ENCODE data around the gene PRCC. TPM values are rescaled to one million over a fixed set of nuclear protein-coding genes. Genes with fewer than 3 reads are reported as not detected.

PRCC gene
- total and polyA plus RNA-seq, 2 of the 8 experiments (the other 6 are each of a cell fraction or from before 2014, with no cell fraction given) = 95.2 to 115 TPM

DNA sequence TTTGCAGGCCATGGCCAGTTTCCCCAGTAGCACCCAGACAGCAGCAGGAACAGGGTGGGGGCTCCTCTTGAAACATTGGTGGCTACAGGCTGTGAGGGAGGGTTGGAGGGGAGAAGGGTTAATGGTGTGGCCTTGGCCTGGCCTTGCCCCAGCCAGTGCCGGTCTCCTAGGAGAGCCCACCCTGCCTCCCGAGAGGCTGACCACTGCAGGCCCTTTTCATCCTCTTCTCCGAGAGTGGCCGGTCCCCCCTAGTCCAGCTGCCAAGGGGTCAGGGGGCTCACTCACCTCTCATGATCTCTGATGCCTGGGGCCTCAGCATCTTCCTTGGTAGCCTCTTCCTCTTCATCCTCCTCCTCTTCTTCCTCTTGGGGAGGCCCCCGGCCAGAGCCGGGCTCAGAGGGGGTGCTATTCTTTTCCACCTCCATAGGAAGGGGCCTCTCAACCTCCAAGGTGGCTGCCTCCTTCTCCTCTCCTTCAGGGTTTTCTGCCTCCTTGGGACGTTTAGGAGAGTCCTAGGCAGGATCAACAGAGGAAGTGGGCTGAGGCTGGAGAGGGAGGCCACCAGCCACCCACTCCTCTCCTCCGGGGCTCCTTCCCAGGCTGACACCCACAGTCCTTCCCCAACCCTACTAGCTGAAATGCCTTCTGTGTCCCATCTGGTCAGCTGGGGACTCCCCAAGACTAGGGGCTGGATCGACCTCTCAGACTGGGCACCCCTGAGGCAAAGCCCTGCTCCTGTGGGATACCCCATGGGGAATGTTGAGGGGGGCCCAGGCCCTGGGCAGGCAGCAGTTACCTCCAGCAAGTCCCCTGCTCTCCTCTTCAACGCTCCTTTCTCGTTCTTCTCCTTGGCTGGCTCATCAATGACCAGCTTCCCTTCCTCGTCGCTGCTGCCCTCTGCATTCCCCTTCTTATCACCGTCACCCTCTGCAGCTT is 23.7 kb upstream of the PRCC start:
- H2BK20ac ChIP-seq (ENCODE audit: low read length) = no peak overlapping the region
- H2AK5ac ChIP-seq (ENCODE audit: low read depth, low read length) = no peak overlapping the region
- no peak overlapping the region for H2AFZ ChIP-seq (ENCODE audit: low read length)
- H3K14ac ChIP-seq (ENCODE audit: insufficient read length) = no peak overlapping the region
- no peak for TF ChIP-seq BCL11A (IDR thresholded peaks at IDR 0.05; ENCODE audit: low read depth in 2 of 2, low read length in 2 of 2)
- TF ChIP-seq SP1 (IDR thresholded peaks at IDR 0.05; ENCODE audit: low read depth, low read length) = peak; percentile 33; the same call in 1 of the 2 replicates
- H4K20me1 ChIP-seq (replicated peaks in 1 of 2; ENCODE audit: control insufficient read depth in 1 of 2, insufficient read depth in 2 of 2, low read length in 2 of 2) = peaks cover 0 to 2% of the 10 kb centered on the region in 2 experiments
- FAIRE-seq = no peak
- H3K27me3 ChIP-seq (replicated peaks in 1 of 4; ENCODE audit: control insufficient read depth in 3 of 4, extremely low read depth in 1 of 4, insufficient read depth in 3 of 4, low read length in 3 of 4) = no peaks in the 10 kb centered on the region
- H3K9ac ChIP-seq (replicated peaks in 1 of 4; ENCODE audit: extremely low read depth in 1 of 4, low read depth in 3 of 4, low read length in 3 of 4) = no peak overlapping the region; a peak in 1 of 7 replicates
- no peak overlapping the region for H4K5ac ChIP-seq (ENCODE audit: insufficient read length, low read depth, low read length)
- no peak overlapping the region for H3K23ac ChIP-seq (ENCODE audit: insufficient read length)
- H4K91ac ChIP-seq (replicated peaks; ENCODE audit: insufficient read length, low read length) = no peak overlapping the region
- H2BK15ac ChIP-seq (ENCODE audit: low read length) = no peak overlapping the region
- H3K23me2 ChIP-seq (ENCODE audit: low read depth, low read length) = peaks cover 10% of the 10 kb centered on the region
- no peak overlapping the region for H3K27ac ChIP-seq (ENCODE audit: low read depth, low read length)
- no peak overlapping the region for H2BK12ac ChIP-seq (ENCODE audit: low read depth, low read length)
- no peak overlapping the region for H3K18ac ChIP-seq (ENCODE audit: extremely low read depth, low read length)
- H3K4ac ChIP-seq (replicated peaks; ENCODE audit: insufficient read length, low read depth, low read length) = no peak overlapping the region
- peaks cover 18 to 32% (median 24%) of the 10 kb centered on the region in 4 experiments for H3K4me1 ChIP-seq (replicated peaks in 1 of 4; ENCODE audit: control insufficient read depth in 3 of 4, insufficient read depth in 4 of 4, low read length in 3 of 4)
- no peak overlapping the region for H3K4me2 ChIP-seq (ENCODE audit: insufficient read depth in 1 of 2, low read depth in 2 of 2, low read length in 2 of 2)
- no peak overlapping the region for H3K56ac ChIP-seq (replicated peaks; ENCODE audit: insufficient read length, low read depth, low read length)
- peaks cover 13% of the 10 kb centered on the region for H3K79me1 ChIP-seq (ENCODE audit: low read depth, low read length)
- DNase-seq (ENCODE audit: low read depth in 1 of 2, low spot score in 2 of 2) = no peak
- POLR2A ChIA-PET (ENCODE audit: partially characterized antibody) = interaction anchor here (1.0 to 10.7 kb wide), 4 partner anchors 9 to 50 kb away, joined by 5 to 214 read pairs (median 27); partner anchors contain the start of genes CRABP2, ISG20L2 and METTL25B
- peaks cover 11 to 41% of the 10 kb centered on the region in 2 experiments for H3K79me2 ChIP-seq (ENCODE audit: control insufficient read depth in 1 of 2, insufficient read depth in 2 of 2, low read length in 2 of 2)
- H3K4me3 ChIP-seq (ENCODE audit: extremely low read depth in 1 of 4, insufficient read depth in 2 of 4, low read depth in 3 of 4, low read length in 4 of 4) = no peak overlapping the region
- CTCF ChIA-PET (ENCODE audit: partially characterized antibody) = interaction anchor here (0.5 to 6.6 kb wide), 5 partner anchors 9 to 57 kb away, joined by 3 to 76 read pairs (median 9); partner anchors contain the start of genes HDGF, ISG20L2 and METTL25B
- H2BK5ac ChIP-seq (ENCODE audit: low read depth, low read length) = no peak overlapping the region; the same call in 1 of the 2 replicates
- H3K36me3 ChIP-seq (ENCODE audit: control insufficient read depth in 2 of 4, insufficient read depth in 4 of 4, low read length in 3 of 4) = peaks cover 13 to 33% (median 14%) of the 10 kb centered on the region in 4 experiments; a peak in 6 of 8 replicates
- no peak overlapping the region; the same call in 1 of the 2 replicates for H4K8ac ChIP-seq (ENCODE audit: extremely low read depth, insufficient read depth, low read length)
- WGBS, 2 experiments (ENCODE audit: extremely low coverage in 1 of 2, insufficient coverage in 1 of 2, insufficient read length in 1 of 2, insufficient replicate concordance in 2 of 2, low coverage in 1 of 2, low lambda C conversion rate in 2 of 2, missing lambda C conversion rate in 1 of 2) = 89% methylated on average over 11 of the region's 14 CpGs; no CpG with 5 or more reads in 1 of the 2 experiments
- no peak overlapping the region for H2BK120ac ChIP-seq (replicated peaks; ENCODE audit: low read depth, low read length)
- H3K9me3 ChIP-seq (ENCODE audit: insufficient read depth in 2 of 2, low read depth in 1 of 2, low read length in 1 of 2) = no peaks in the 10 kb centered on the region
